LHCN-M2 (cell line): ENCODE data around the gene TCAIM. TPM values are rescaled to one million over a fixed set of nuclear protein-coding genes. Genes with fewer than 3 reads are reported as not detected.
A peak's percentile ranks its signal among the peaks of the same experiment; 100 is the strongest.

ENCODE experiments used
- DNase-seq: peaks from one replicate; pipeline ENCODE4 v3.0.0-alpha.2; 2012; ENCODE audit warnings: low read depth
- polyA plus RNA-seq: library from polyadenylated mRNA; unstranded; fragments of >200 nt; gene quantifications from one replicate; pipeline ENCODE4 v1.2.1, GENCODE V29; 2012; ENCODE audit warnings: missing spikeins
- total RNA-seq: library from RNA; depleted of rRNA; stranded (reverse); fragments of >200 nt; gene quantifications from 2 replicates; pipeline ENCODE4 v1.2.3, GENCODE V29; 2014; rRNA removed

The TCAIM gene
- 22.6 and 24.6 TPM in 2 replicates for total RNA-seq
- polyA plus RNA-seq, result 7.7 TPM

GRCh38 chr3:44338010-44338827 lies at the start of gene TCAIM:
Gene TCAIM (plus strand): TSS chr3:44338766. CDS start chr3:44354783, 16,017 bp downstream.
- DNase-seq, result peak; percentile 94

DNA sequence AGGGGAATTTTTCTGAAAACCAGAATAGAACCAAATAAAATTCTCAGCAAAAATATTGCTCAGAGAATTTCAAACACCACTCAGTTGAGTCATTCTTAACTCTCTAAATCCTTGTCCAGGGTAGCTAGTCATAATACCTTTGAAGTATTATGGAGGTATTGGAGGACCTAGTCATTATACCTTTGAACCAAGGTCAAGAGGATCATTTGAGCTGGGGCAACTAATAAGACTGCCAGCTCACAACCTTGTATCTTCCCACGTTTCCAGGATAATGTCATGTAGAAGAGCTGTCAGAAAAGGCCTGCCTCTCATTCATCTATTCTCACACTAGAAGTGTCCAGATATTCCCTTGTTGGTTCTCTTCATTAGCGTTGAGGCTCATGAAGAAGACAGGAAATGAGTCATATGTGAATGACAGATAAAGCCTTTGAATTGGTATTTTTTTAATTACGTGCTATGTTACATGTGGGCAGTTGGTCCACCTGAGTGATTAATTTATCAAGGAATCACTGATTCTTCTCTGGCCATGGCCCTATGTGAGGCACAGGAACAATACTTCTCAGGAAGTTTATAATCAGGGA lies 48.6 kb upstream of the TCAIM start:
- no peak for DNase-seq

- no peak for DNase-seq
Observed at GRCh38 chr3:44292276-44292675, 46.3 kb upstream of the TCAIM start.

DNA sequence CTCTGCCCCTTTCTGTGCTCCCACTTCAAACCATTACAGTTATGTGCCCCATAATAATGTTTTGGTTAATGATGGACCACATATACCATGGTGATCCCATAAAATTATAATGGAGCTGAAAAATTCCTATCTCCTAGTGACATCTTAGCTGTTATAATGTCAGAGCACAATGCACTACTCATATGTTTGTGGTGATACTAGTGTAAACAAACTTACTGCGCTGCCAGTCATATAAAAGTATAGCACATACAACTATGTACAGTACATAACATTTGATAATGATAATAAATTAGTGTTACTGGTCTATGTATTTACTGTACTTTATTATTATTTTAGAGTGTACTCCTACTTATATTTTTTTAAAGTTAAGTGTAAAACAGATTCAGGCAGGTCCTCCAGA lies 45.6 kb upstream of the TCAIM start:
- DNase-seq, result no peak

DNA sequence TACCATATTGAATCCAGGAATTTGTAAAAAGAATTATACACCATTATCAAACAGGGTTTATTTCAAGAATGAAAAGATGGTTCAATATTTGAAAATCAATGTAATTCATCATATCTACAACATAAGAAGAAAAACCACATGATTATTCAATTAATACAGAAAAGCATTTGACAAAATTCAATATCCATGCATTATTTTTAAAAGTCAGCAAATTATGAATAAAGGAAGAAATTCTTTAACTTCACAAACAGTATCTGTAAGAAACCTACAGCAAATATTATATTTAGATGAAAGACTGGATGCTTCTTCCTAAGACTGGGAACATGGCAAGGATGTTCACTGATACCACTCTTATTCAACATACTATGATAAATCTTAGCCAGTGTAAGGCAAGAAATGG lies 41.3 kb upstream of the TCAIM start:
- no peak for DNase-seq

DNA sequence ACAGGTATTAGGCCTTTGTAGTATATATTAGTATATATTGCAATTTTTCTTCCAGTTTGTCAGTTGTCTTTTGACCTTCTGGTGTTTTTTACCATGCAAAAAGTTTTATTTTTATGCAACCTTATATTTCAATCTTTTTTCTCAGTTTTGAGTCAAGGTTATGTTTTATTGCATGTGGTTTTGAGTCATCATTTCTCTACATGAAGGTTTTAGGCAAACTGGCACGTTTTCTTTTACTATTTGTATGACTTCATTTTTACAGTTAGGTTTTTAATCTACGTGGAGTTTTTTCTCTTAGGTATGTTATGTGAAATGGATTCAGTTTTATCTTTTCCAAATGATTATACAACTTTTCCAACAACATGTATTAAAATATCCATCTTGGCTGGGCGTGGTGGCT lies 36.8 kb upstream of the TCAIM start:
- peak; percentile 13 for DNase-seq

GRCh38 chr3:44309500-44309899 lies 29.1 kb upstream of the TCAIM start:
- no peak for DNase-seq

DNA sequence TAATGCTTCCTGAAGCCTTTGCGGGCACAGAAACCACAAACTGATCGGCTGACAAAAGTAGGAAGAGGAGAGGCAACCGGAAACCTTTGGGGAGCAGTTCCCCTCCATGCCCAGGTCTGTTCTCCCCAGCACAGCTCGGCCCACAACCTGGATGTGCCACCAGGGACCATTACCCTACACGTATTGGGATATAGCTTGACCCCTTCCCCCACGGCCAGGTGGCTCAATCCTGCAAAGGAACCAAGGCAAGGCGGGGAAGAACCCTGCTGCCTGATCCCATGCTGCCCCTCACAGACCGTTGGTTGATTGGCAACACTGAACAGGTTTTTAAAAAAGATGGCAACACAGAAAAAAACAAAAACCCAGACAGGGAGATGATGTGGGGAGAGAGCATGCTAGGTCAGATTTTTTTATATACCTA lies 19.7 kb upstream of the TCAIM start:
- no peak for DNase-seq

- no peak for DNase-seq
Observed at GRCh38 chr3:44321335-44321734, 17.2 kb upstream of the TCAIM start.

DNA sequence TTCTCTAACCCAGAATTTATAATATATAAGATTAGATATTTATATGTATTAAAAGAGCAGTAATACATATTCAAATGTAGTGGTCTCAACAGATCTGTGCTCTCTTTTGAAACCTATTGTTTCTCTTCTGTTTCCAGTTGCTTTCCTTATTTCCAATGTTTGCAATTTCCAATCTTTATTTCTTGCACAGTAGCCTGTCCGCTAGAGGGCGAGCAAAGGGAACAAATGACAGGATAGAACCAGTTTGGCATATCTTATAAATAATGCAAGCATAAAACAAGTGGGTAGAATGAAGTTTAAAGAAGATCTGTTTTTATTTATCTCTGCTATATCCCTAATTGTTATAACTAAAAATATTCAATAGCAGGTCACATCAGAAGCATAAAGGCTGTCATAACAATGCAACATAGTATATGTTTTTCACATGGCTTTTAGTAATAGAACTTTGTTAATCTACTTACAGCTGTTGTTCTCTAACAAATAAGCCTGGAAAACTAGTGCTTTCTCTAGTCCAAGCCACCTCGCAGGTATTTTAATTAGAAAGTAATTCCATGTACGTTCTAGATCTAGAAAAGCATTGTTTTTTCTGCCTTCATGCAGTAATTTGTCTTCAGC lies 15.1 kb upstream of the TCAIM start:
- peak; percentile 63 for DNase-seq

DNA sequence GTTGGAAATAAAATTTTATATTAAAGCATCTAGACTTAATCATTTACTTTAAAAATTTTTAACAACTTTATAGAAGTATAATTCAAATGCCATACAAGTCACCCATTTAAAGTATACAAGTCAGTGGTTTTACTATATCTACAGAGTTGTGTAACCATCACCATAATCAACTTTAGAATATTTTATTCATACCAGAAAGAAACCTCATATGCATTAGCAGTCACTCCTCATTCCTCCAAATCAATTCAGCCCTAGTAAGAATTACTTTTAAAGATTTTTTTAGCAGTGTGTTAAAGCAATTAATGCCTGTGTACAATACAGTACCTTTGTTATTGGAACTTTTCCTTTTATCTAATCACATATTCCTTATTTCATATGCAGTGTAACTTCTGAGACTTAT lies 14.0 kb upstream of the TCAIM start:
- no peak for DNase-seq

GRCh38 chr3:44326019-44326418 lies 12.5 kb upstream of the TCAIM start:
- DNase-seq, result peak; percentile 31

DNA sequence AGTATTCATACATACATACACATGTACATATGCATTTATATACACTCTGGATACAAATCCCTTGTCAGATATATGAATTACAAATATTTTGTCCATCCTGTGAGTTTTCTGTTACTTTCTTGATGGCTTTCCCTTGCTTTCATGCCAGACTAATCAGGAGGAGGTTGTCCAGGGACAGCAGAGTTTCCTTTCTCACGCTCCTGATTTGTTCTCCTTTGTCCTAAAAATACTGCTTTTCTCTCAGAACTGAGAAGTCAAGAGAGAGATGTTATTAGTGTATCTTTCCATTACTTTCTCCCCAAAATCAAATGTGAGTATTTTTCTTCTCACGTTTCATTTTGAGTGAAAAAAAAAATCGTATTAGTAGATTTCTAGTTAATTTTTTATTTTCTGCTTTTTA lies 12.1 kb upstream of the TCAIM start:
- no peak for DNase-seq

DNA sequence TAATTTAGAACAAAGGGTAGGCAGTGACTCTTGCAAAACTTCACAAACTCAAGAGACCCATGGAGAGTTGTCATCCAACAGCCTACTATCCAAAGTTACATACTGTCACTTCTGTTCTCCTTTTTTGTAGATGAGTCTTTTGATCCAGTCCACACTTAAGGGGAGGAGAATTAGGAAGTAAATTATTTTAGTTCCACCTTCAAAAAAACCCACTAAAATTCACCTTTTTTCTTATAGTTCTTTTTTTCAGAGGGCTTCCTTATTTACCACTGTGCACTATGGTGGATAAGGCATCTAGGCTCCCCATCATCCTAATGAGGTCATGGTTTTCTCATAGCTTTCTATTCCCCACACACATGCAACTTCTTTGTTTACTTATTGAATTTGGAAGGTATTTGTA lies 8.6 kb upstream of the TCAIM start:
- DNase-seq, result no peak

DNA sequence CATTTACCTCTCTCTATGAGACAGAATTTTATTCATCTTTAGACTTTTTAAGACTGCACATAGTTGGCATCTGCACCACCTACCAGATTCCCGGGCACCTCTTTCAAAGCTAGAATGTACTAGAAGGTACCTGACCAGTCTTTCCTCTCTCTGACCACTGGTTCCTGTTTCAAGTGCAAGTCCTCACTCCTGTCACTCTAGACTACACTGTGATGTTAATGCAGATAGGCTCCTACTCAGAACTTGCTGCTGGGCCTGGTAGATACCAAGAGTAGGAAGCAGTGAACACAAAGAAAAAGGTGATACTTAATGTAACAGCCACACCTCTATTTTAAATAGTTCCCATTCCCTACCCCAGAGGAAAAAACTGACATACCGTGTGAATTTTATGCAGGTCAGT lies 8.1 kb upstream of the TCAIM start:
- DNase-seq, result no peak

DNA sequence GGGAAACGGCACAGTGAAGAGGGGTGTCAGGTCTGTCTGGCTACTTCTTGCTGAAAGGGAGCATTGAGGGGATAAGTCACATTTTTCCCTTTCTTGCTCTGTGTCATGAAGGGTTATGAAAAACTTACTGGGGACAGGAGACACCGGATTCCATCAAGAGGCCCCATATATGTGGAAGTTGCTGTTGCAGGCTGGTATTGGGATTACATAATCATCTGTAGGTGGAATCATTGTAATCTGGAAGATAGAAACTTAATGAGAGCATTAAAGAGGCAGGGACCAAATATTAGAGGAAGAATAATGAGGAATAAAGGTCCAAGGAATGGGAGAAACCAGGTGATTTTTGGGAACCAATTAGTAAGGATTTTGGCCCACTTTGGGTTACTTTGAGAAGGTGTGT lies 4.2 kb upstream of the TCAIM start:
- DNase-seq, result no peak

DNA sequence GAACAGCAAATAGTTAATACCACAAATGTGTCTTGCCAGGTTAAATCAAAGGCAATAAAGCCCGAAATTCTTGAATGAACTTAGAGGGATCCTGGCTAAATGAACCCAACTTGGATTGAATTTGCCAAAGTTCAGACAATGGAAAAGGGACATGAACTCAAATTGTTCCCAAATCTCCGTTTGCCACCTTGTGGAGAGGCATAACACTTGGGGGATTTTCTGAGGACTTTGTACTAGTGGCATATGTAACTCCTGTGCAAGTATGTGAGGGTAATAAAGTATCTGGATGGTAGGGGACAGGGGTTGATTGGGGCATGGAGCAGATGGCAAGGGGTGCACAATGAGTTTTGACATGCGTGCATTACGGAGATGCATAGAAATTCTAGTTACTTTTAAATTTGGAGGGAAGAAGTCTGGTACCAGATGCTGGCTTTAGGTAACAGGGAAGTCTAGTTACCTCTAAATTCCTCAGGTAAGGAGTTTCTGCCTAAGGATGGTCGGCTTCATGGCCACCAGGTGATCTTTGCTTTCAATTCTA lies 1.2 kb upstream of the TCAIM start:
- DNase-seq, result peak; percentile 4

GRCh38 chr3:44338828-44339127 lies 212 bp downstream of the TCAIM start:
- DNase-seq, result no peak

DNA sequence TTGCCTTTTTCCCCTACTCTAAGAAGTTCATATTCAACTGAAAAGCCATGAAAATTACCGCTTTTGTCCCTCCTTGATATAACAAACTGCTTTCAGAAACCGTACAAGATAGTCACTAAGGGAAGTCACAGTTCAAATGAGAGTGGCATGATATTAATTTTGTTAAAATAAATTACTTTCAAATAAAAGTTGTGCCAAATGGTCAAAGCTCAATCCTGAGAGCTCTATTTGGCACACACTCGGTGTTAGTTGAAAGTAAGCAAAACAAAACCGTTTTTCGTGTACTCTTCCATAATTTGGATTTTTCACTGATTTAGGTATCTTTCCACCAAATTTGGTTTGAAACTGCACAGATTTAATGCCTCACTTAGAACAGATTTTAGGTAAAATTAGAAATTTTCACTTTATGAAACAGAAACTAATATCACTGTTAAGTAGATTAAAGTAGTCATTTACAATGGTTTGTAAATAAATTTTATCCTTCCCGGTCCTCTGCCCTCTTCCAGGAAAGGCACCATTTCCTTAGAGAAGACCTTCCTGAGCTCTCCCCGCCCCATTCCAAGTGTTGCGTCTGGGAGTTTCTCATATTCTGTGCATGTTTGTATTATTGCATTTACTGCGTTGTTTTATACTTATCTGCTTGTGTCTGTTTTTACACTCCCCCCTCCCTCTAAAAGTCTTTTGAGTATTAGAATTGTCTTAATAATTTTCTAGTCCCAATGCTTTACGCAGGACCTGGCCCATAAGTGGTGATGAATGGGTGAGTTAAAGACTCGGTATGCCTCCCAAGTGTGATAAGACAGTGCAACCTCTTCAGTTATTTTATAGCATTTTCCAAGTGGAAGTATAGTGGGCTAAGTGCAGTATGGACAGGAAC lies 853 bp downstream of the TCAIM start:
- DNase-seq, result no peak

DNA sequence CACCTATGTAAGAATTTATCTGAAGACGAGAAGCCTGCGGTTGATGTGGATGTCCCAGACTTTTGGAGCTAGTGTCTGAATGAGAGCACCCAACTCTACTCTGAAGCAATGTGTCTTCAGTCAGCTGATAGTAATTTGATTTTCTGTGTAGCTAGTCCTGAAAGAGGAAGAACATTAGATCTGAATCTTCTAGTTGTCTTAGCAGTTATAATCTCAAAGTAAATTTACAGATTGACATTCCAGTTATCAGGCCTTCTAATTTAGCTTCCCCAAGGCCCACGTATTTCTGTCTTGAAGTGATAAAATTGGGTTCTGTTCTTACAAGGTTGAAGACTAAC lies 1.5 kb downstream of the TCAIM start:
- DNase-seq, result no peak

- peak; percentile 43 for DNase-seq
Observed at GRCh38 chr3:44342176-44342790, 3.7 kb downstream of the TCAIM start.
